HCT116 (cell line): Measurements from ENCODE around the gene CTNNA2. TPM values are rescaled to one million over a fixed set of nuclear protein-coding genes. Genes with fewer than 3 reads are reported as not detected.

Source experiments
- ATAC-seq: fragments of 200-7000 bp; cut with Tn5 transposase; 2 replicates; pipeline ENCODE4 v1.9.1; 2020; ENCODE audit warnings: mild to moderate bottlenecking, moderate library complexity
- BruUV-seq: library from RNA; stranded (reverse); fragments of 400-500 nt; replicated peaks from 2 replicates; lab custom pipeline; 2021; lab: Mats Ljungman, UMichigan
- CTCF ChIA-PET: fragments of 300-600 bp; sonication (Branson Sonifier 250); formaldehyde crosslinking; loops from one replicate; lab custom pipeline; 2021; ENCODE audit warnings: antibody characterized with exemption; lab: Charles Lee
- POLR2A ChIA-PET: fragments of 300-600, 350-600 bp; sonication (Branson Sonifier 250); formaldehyde crosslinking; loops from one replicate; lab custom pipeline; 2021; ENCODE audit warnings: antibody characterized with exemption; lab: Charles Lee
- RAD21 ChIA-PET, 2 experiments: fragments of 300-600 bp; sonication (Branson Sonifier 250); formaldehyde crosslinking; loops; one replicate each; lab custom pipeline; 2023; ENCODE audit warnings: low total read pairs in 2 of 2; ENCODE audit not compliant: uncharacterized antibody in 2 of 2, unreplicated experiment in 2 of 2, low non-redundant PET in 1 of 2; lab: Charles Lee
- DNase-seq: peaks from one replicate; pipeline ENCODE4 v3.0.0-alpha.2; 2010; ENCODE audit warnings: low read depth, low spot score
- H2AFZ ChIP-seq: fragments of 200-600 bp; shearing (Covaris generic), sonication (generic); 2 replicates; pipeline ENCODE4 v1.6.1; 2017; ENCODE audit warnings: low read depth, mixed run types, mixed read lengths, antibody characterized with exemption, low read length; ENCODE audit not compliant: poor library complexity, severe bottlenecking
- H3K27ac ChIP-seq: 2 replicates; pipeline ENCODE4 v1.5.1; 2012; ENCODE audit warnings: low read depth, low read length
- H3K27me3 ChIP-seq: fragments of 200-600 bp; sonication (generic); 2 replicates; pipeline ENCODE4 v1.6.1; 2016; ENCODE audit warnings: mixed run types, low read length, mixed read lengths; ENCODE audit not compliant: insufficient read depth
- H3K36me3 ChIP-seq, 2 experiments: fragments of 200-500 bp in 1 of 2; fragments of 200-600 bp in 1 of 2; sonication (Bioruptor generic) in 1 of 2; sonication (generic) in 1 of 2; 2 replicates each; pipeline versions ENCODE4 v1.5.1 to v1.6.1; 2014 to 2016; ENCODE audit warnings: low read length in 2 of 2, inconsistent platforms in 1 of 2, mixed read lengths in 1 of 2, mixed run types in 1 of 2; ENCODE audit not compliant: insufficient read depth in 2 of 2, control insufficient read depth in 1 of 2
- H3K4me1 ChIP-seq, 2 experiments: fragments of 200-600 bp in 1 of 2; sonication (generic) in 1 of 2; 2 replicates each; pipeline versions ENCODE4 v1.5.1 to v1.6.1; 2012 to 2017; ENCODE audit warnings: low read length in 2 of 2, inconsistent platforms in 1 of 2, mild to moderate bottlenecking in 1 of 2, mixed read lengths in 1 of 2, mixed run types in 1 of 2, moderate library complexity in 1 of 2; ENCODE audit not compliant: insufficient read depth in 2 of 2, control insufficient read depth in 1 of 2
- H3K4me2 ChIP-seq: fragments of 200-600 bp; sonication (generic); 2 replicates; pipeline ENCODE4 v1.6.1; 2017; ENCODE audit warnings: mixed run types, low read length, mixed read lengths
- H3K4me3 ChIP-seq, 2 experiments: fragments of 200-600 bp in 1 of 2; sonication (generic) in 1 of 2; replicated peaks in 1 of 2; 2 replicates each; pipeline ENCODE4 v1.5.1; 2011 to 2016; ENCODE audit warnings: low read length in 2 of 2, control low read depth in 1 of 2, low read depth in 1 of 2, mild to moderate bottlenecking in 1 of 2, mixed read lengths in 1 of 2, mixed run types in 1 of 2
- H3K79me2 ChIP-seq: fragments of 200-600 bp; sonication (generic); 2 replicates; pipeline ENCODE4 v1.6.1; 2017; ENCODE audit warnings: mild to moderate bottlenecking, mixed run types, low read length, moderate library complexity, mixed read lengths; ENCODE audit not compliant: insufficient read depth
- H3K9ac ChIP-seq: fragments of 200-600 bp; sonication (generic); 2 replicates; pipeline ENCODE4 v1.6.1; 2016; ENCODE audit warnings: low read length, mixed read lengths
- H3K9me2 ChIP-seq: fragments of 200-600 bp; sonication (generic), shearing (Covaris generic); 2 replicates; pipeline ENCODE4 v1.6.1; 2017; ENCODE audit warnings: mixed run types, mild to moderate bottlenecking, moderate library complexity; ENCODE audit not compliant: insufficient read depth
- H3K9me3 ChIP-seq, 2 experiments: fragments of 200-500 bp in 1 of 2; fragments of 200-600 bp in 1 of 2; sonication (Bioruptor generic) in 1 of 2; sonication (generic) in 1 of 2; 2 replicates each; pipeline ENCODE4 v1.6.1; 2014 to 2017; ENCODE audit warnings: low read length in 2 of 2, mixed read lengths in 2 of 2, inconsistent platforms in 1 of 2, low read depth in 1 of 2, mild to moderate bottlenecking in 1 of 2, mixed run types in 1 of 2, moderate library complexity in 1 of 2; ENCODE audit not compliant: control insufficient read depth in 1 of 2, insufficient read depth in 1 of 2
- H4K20me1 ChIP-seq: fragments of 200-600 bp; sonication (generic), shearing (Covaris generic); 2 replicates; pipeline ENCODE4 v1.6.1; 2017; ENCODE audit warnings: mixed run types, mild to moderate bottlenecking, moderate library complexity; ENCODE audit not compliant: insufficient read depth
- ATF3 ChIP-seq: IDR thresholded peaks from 2 replicates; pipeline ENCODE4 v1.6.1; 2012
- CEBPB ChIP-seq: IDR thresholded peaks from 2 replicates; pipeline ENCODE4 v1.6.1; 2012; ENCODE audit warnings: low read depth
- EGR1 ChIP-seq: IDR thresholded peaks from 2 replicates; pipeline ENCODE4 v1.6.1; 2012; ENCODE audit warnings: low read depth
- ELF1 ChIP-seq: IDR thresholded peaks from 2 replicates; pipeline ENCODE4 v1.6.1; 2012; ENCODE audit warnings: low read depth, borderline replicate concordance
- EZH2 ChIP-seq: fragments of 200-600 bp; sonication (generic); IDR thresholded peaks from 2 replicates; pipeline ENCODE4 v1.6.1; 2017; ENCODE audit warnings: antibody characterized with exemption, mixed run types
- FOSL1 ChIP-seq: IDR thresholded peaks from 2 replicates; pipeline ENCODE4 v1.6.1; 2012; ENCODE audit warnings: low read depth
- MAX ChIP-seq: IDR thresholded peaks from 2 replicates; pipeline ENCODE4 v1.6.1; 2012
- POLR2A ChIP-seq: IDR thresholded peaks from 2 replicates; pipeline ENCODE4 v1.7.0; 2011; ENCODE audit warnings: borderline replicate concordance; ENCODE audit not compliant: insufficient read depth, insufficient read length; ENCODE audit errors: extremely low read depth
- POLR2AphosphoS5 ChIP-seq: IDR thresholded peaks from 2 replicates; pipeline ENCODE4 v1.6.1; 2011; ENCODE audit warnings: mild to moderate bottlenecking, low read depth, low read length, moderate library complexity
- RAD21 ChIP-seq: IDR thresholded peaks from 2 replicates; pipeline ENCODE4 v1.6.1; 2012; ENCODE audit warnings: low read depth, mild to moderate bottlenecking
- SIN3A ChIP-seq: IDR thresholded peaks from 2 replicates; pipeline ENCODE4 v1.6.1; 2012; ENCODE audit warnings: low read depth
- SP1 ChIP-seq: IDR thresholded peaks from 2 replicates; pipeline ENCODE4 v1.6.1; 2012; ENCODE audit warnings: low read depth
- YY1 ChIP-seq: IDR thresholded peaks from 2 replicates; pipeline ENCODE4 v1.6.1; 2011; ENCODE audit warnings: low read length, low read depth, moderate library complexity, mild to moderate bottlenecking; ENCODE audit not compliant: insufficient replicate concordance; ENCODE audit errors: extremely low read depth
- ZBTB33 ChIP-seq: IDR thresholded peaks from 2 replicates; pipeline ENCODE4 v1.6.1; 2011; ENCODE audit warnings: mild to moderate bottlenecking, low read length, moderate library complexity; ENCODE audit not compliant: insufficient replicate concordance; ENCODE audit errors: extremely low read depth
- intact Hi-C: fragments of 100-400 bp; cut with micrococcal nuclease; formaldehyde crosslinking; loops from 2 replicates; pipeline ENCODE4 v1.10.0; 2022
- total RNA-seq: library from RNA; stranded (reverse); gene quantifications from one replicate; pipeline ENCODE4 v1.2.1, GENCODE V29; 2021; ENCODE audit not compliant: unreplicated experiment
- TF ChIP-seq, protein P1 (sequence below): IDR thresholded peaks from 2 replicates; pipeline ENCODE4 v1.6.1; 2012; ENCODE audit warnings: low read depth

CTNNA2 gene
- total RNA-seq, 1 experiment from 2014 or later: not detected

- Histone ChIP-seq H3K9me3 (peaks cover 16 to 42% of the 10 kb centered on the region in 2 experiments; a peak in 2 of 4 replicates), H3K4me2 (no peak overlapping the region), H3K4me3 (no peak overlapping the region), H4K20me1 (no peaks in the 10 kb centered on the region), H3K27me3 (no peaks in the 10 kb centered on the region), H3K36me3 (no peaks in the 10 kb centered on the region), H3K4me1 (no peaks in the 10 kb centered on the region), H3K27ac (no peak overlapping the region), H3K9me2 (no peaks in the 10 kb centered on the region), H3K9ac (no peak overlapping the region), H2AFZ (no peak overlapping the region), H3K79me2 (no peaks in the 10 kb centered on the region)
- ChIA-PET CTCF (no interaction called here), POLR2A (no interaction called here), RAD21 (no interaction called here)
- intact Hi-C loops: no loop called here
- TF ChIP-seq EGR1: no peak
- TF ChIP-seq FOSL1: no peak
- TF ChIP-seq POLR2A: no peak
- TF ChIP-seq POLR2AphosphoS5: no peak
- TF ChIP-seq, protein P1, sequence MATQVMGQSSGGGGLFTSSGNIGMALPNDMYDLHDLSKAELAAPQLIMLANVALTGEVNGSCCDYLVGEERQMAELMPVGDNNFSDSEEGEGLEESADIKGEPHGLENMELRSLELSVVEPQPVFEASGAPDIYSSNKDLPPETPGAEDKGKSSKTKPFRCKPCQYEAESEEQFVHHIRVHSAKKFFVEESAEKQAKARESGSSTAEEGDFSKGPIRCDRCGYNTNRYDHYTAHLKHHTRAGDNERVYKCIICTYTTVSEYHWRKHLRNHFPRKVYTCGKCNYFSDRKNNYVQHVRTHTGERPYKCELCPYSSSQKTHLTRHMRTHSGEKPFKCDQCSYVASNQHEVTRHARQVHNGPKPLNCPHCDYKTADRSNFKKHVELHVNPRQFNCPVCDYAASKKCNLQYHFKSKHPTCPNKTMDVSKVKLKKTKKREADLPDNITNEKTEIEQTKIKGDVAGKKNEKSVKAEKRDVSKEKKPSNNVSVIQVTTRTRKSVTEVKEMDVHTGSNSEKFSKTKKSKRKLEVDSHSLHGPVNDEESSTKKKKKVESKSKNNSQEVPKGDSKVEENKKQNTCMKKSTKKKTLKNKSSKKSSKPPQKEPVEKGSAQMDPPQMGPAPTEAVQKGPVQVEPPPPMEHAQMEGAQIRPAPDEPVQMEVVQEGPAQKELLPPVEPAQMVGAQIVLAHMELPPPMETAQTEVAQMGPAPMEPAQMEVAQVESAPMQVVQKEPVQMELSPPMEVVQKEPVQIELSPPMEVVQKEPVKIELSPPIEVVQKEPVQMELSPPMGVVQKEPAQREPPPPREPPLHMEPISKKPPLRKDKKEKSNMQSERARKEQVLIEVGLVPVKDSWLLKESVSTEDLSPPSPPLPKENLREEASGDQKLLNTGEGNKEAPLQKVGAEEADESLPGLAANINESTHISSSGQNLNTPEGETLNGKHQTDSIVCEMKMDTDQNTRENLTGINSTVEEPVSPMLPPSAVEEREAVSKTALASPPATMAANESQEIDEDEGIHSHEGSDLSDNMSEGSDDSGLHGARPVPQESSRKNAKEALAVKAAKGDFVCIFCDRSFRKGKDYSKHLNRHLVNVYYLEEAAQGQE: no peak
- TF ChIP-seq SP1: no peak
- TF ChIP-seq MAX: no peak
- no peak for TF ChIP-seq ATF3
- TF ChIP-seq EZH2: no peak
- TF ChIP-seq CEBPB: no peak
- no peak for TF ChIP-seq SIN3A
- TF ChIP-seq ZBTB33: no peak
- TF ChIP-seq ELF1: no peak
- no peak for TF ChIP-seq YY1
- TF ChIP-seq RAD21: no peak
- ATAC-seq (no peak), DNase-seq (no peak)
- no TSS peak for BruUV-seq
These were observed 136.7 kb downstream of the CTNNA2 start for GRCh38 chr2:79649531-79649930.
